ENCODE results near the gene PDE2A. TPM values are rescaled to one million over a fixed set of nuclear protein-coding genes. Genes with fewer than 3 reads are reported as not detected.

Gene PDE2A
- total and polyA plus RNA-seq, 2 experiments from 2014 or later: 0.60 to 2.2 TPM

GRCh38 chr11:72639502-72640375, 34.5 kb downstream of the PDE2A start:
- H4K20me1 ChIP-seq (ENCODE audit: insufficient read depth, poor library complexity, severe bottlenecking): no peaks in the 10 kb centered on the region
- no peak overlapping the region for H3K27ac ChIP-seq
- H3K36me3 ChIP-seq (replicated peaks; ENCODE audit: insufficient read depth, low read depth): no peaks in the 10 kb centered on the region
- no peak overlapping the region for H3K4me3 ChIP-seq
- H3K4me1 ChIP-seq (ENCODE audit: insufficient read depth): peaks cover 5% of the 10 kb centered on the region
- no peak for DNase-seq (ENCODE audit: low spot score)
- TF ChIP-seq EZH2phosphoT487 (IDR thresholded peaks at IDR 0.05; ENCODE audit: low read depth, severe bottlenecking, unreplicated experiment) (no peak), CTCF (IDR thresholded peaks at IDR 0.05; ENCODE audit: poor library complexity) (no peak), EZH2 (IDR thresholded peaks at IDR 0.05; ENCODE audit: borderline replicate concordance) (no peak)
- H3K9me3 ChIP-seq (ENCODE audit: low read depth): no peaks in the 10 kb centered on the region
- H3K4me2 ChIP-seq: no peak overlapping the region
- peaks cover 58% of the 10 kb centered on the region for H3K27me3 ChIP-seq
- H3K79me2 ChIP-seq: no peaks in the 10 kb centered on the region
- no peaks in the 10 kb centered on the region for H3K9me2 ChIP-seq (replicated peaks; ENCODE audit: insufficient read depth)
- H2AFZ ChIP-seq: no peak overlapping the region
- WGBS (ENCODE audit: low lambda C conversion rate, missing lambda C conversion rate): 88% methylated on average over 23 of the region's 23 CpGs

DNA sequence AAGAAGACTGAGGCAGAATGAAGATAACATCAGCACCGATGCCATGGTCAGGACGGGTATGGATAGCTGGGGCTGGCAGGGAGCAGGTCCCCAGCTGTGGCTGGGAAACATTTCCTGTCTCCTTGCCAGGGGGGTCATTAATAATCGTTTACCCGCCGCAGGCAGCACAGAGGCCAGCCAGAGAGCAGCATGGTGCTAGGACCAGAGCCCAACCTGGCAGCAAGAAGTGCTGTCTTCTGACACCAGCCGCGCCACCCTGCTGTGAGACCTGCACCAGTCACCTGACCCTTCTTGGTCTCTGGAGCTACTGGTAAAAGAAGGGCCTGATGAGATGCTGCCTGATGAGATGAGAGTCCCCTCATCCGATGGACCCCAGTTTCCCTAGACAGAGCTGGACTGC, 36.3 kb downstream of the PDE2A start:
- no peak for TF ChIP-seq CTCF (IDR thresholded peaks at IDR 0.05; ENCODE audit: poor library complexity)
- no peak for DNase-seq (ENCODE audit: low spot score)

DNA sequence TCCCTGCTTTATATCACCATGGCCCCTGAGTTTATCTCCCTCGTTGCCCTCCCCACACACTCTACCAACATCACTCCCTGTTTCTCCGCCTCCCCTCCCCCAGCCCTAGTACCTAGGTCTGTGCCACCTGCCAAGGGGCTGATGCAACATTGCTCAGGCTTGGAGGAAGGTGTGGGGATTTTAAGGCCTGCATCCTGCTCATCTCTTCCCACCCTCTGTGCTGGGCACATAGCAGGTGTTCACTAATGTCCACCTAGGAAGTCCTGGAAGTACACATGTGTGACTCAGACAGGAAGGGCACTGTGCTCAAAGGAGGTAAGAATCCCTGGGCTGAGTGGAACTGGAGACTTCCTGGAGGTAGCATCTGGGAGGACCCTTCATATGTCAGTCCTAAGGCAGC, 37.0 kb downstream of the PDE2A start:
- Histone ChIP-seq H3K79me2 (no peaks in the 10 kb centered on the region), H3K27ac (no peak overlapping the region), H3K9me2 (replicated peaks; ENCODE audit: insufficient read depth) (no peaks in the 10 kb centered on the region), H3K4me3 (no peak overlapping the region), H3K4me1 (ENCODE audit: insufficient read depth) (no peaks in the 10 kb centered on the region), H3K27me3 (peaks cover 58% of the 10 kb centered on the region), H3K9me3 (ENCODE audit: low read depth) (no peaks in the 10 kb centered on the region), H3K4me2 (no peak overlapping the region), H3K36me3 (replicated peaks; ENCODE audit: insufficient read depth, low read depth) (no peaks in the 10 kb centered on the region), H2AFZ (no peak overlapping the region), H4K20me1 (ENCODE audit: insufficient read depth, poor library complexity, severe bottlenecking) (no peaks in the 10 kb centered on the region)
- no peak for DNase-seq (ENCODE audit: low spot score)
- 91% methylated on average over 2 of the region's 2 CpGs for WGBS (ENCODE audit: low lambda C conversion rate, missing lambda C conversion rate)
- no peak for TF ChIP-seq CTCF (IDR thresholded peaks at IDR 0.05; ENCODE audit: poor library complexity)
- no peak for TF ChIP-seq EZH2 (IDR thresholded peaks at IDR 0.05; ENCODE audit: borderline replicate concordance)
- no peak for TF ChIP-seq EZH2phosphoT487 (IDR thresholded peaks at IDR 0.05; ENCODE audit: low read depth, severe bottlenecking, unreplicated experiment)

More for the DNA sequence above, 36.3 kb downstream of the PDE2A start:
- Histone ChIP-seq H3K79me2 (no peaks in the 10 kb centered on the region), H3K9me2 (replicated peaks; ENCODE audit: insufficient read depth) (no peaks in the 10 kb centered on the region), H3K4me1 (ENCODE audit: insufficient read depth) (peaks cover 5% of the 10 kb centered on the region), H3K4me3 (no peak overlapping the region), H4K20me1 (ENCODE audit: insufficient read depth, poor library complexity, severe bottlenecking) (no peaks in the 10 kb centered on the region), H3K9me3 (ENCODE audit: low read depth) (no peaks in the 10 kb centered on the region), H3K27ac (no peak overlapping the region), H2AFZ (no peak overlapping the region), H3K36me3 (replicated peaks; ENCODE audit: insufficient read depth, low read depth) (no peaks in the 10 kb centered on the region), H3K4me2 (no peak overlapping the region), H3K27me3 (peaks cover 58% of the 10 kb centered on the region)
- 80% methylated on average over 8 of the region's 8 CpGs for WGBS (ENCODE audit: low lambda C conversion rate, missing lambda C conversion rate)
